Fibroblast of the aortic adventitia (primary cell): ENCODE data around the gene PUSL1. TPM values are rescaled to one million over a fixed set of nuclear protein-coding genes. Genes with fewer than 3 reads are reported as not detected.

ENCODE experiments used
- DNase-seq: peaks from one replicate; pipeline ENCODE4 v3.0.0-alpha.2; 2010; ENCODE audit warnings: low read depth
- H3K4me3 ChIP-seq: 2 replicates; pipeline ENCODE4 v1.5.1; 2011; ENCODE audit warnings: low read depth, mild to moderate bottlenecking, control low read depth, low read length, moderate library complexity
- total RNA-seq: library from RNA; depleted of rRNA; stranded (reverse); fragments of >200 nt; gene quantifications from 2 replicates; pipeline ENCODE4 v1.2.3, GENCODE V29; 2012; ENCODE audit warnings: low replicate concordance
- TF ChIP-seq, protein P1 (sequence below): IDR thresholded peaks from 2 replicates; pipeline ENCODE4 v1.5.1; 2011; ENCODE audit warnings: mild to moderate bottlenecking, low read length, control low read depth, inconsistent platforms; ENCODE audit not compliant: insufficient read depth

PUSL1 gene
- total RNA-seq, 1 donor, result 25.9 TPM

DNA sequence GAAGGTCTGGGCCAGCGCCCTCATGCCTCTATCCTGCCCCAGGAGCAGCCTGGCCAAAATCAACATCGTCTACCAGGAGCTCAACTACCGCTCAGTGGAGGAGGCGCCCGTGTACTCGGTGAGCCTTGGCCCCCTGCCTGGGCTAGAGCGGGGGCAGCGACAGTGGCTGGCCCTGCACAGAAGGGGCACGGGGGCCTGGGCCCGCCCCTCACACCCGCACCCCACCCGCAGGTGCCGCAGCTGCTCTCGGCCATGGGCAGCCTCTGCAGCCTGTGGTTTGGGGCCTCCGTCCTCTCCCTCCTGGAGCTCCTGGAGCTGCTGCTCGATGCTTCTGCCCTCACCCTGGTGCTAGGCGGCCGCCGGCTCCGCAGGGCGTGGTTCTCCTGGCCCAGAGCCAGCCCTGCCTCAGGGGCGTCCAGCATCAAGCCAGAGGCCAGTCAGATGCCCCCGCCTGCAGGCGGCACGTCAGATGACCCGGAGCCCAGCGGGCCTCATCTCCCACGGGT, 17.3 kb upstream of the PUSL1 start:
- no peak overlapping the region for H3K4me3 ChIP-seq
- TF ChIP-seq, protein P1, sequence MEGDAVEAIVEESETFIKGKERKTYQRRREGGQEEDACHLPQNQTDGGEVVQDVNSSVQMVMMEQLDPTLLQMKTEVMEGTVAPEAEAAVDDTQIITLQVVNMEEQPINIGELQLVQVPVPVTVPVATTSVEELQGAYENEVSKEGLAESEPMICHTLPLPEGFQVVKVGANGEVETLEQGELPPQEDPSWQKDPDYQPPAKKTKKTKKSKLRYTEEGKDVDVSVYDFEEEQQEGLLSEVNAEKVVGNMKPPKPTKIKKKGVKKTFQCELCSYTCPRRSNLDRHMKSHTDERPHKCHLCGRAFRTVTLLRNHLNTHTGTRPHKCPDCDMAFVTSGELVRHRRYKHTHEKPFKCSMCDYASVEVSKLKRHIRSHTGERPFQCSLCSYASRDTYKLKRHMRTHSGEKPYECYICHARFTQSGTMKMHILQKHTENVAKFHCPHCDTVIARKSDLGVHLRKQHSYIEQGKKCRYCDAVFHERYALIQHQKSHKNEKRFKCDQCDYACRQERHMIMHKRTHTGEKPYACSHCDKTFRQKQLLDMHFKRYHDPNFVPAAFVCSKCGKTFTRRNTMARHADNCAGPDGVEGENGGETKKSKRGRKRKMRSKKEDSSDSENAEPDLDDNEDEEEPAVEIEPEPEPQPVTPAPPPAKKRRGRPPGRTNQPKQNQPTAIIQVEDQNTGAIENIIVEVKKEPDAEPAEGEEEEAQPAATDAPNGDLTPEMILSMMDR, result no peak
- peak; percentile 41 for DNase-seq

DNA sequence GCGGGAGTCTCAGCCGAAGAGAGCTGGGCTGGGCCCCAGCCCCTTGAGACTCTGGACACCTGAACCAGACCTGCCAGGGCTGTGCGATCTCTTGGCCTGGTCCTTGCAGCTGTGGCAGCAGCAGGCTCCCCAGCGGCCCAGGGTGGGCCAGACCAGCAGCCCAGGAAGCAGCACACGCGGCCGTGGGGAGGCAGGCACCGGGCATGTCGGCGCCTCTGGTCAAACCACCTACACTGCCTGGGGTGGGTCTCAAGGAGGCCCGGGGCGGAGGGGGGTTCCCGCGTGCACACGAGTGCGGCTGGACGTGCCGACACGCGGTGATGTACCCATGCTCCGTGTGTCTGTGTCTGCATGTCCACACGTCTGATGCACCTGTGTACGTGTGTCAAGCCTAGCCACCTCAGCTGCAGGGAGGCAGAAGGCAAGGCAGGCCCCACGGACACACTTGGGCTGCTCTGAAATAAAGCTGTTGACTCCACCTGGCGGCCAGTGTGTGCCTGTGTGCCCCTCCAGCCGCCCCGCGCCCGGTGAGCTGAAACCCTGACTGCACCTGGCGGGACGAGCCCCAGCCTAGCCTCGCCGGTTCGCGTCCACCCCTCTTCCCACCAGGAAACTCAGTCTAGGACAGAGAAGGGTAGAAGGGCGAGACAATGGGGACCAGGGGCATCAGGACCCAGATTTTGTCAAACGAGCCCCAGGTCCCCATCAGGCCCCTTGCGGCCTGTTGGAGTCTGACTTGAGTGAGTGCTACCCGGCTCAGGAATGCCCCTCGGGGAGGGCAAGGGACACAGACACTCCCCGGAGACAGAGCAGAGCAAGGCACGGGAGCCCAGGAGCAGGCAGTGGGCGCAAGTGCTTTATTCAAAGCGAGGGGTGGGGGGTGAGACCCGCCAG, 16.6 kb upstream of the PUSL1 start:
- peak; percentile 60 for DNase-seq
- no peak overlapping the region for H3K4me3 ChIP-seq
- TF ChIP-seq, protein P1, result peak; percentile 65

DNA sequence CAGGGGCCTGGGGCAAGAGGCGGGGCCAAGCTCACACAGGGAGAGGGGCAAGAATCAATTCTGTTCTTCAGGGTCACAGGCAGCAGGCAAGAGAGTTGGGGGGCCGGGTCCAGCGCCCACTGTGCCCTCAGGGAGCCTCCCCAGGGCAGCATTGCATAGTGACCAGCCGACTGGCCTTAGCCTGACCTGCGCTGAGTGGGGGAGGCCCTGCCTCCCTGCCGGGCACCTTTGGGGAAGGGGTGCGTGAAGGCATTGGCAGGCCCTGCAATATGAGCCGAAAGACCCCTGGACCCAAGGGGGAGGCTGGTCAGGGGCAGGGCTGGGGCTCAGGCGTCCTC, 16.0 kb upstream of the PUSL1 start:
- TF ChIP-seq, protein P1, result no peak
- no peak overlapping the region for H3K4me3 ChIP-seq

GRCh38 chr1:1292851-1293250, 15.5 kb upstream of the PUSL1 start:
- TF ChIP-seq, protein P1, result no peak
- no peak for DNase-seq
- no peak overlapping the region for H3K4me3 ChIP-seq

More for the DNA sequence above, 16.0 kb upstream of the PUSL1 start:
- no peak for DNase-seq

- no peak overlapping the region for H3K4me3 ChIP-seq
- DNase-seq, result no peak
- TF ChIP-seq, protein P1, result no peak
These were observed 14.8 kb upstream of the PUSL1 start for GRCh38 chr1:1293263-1294249.

DNA sequence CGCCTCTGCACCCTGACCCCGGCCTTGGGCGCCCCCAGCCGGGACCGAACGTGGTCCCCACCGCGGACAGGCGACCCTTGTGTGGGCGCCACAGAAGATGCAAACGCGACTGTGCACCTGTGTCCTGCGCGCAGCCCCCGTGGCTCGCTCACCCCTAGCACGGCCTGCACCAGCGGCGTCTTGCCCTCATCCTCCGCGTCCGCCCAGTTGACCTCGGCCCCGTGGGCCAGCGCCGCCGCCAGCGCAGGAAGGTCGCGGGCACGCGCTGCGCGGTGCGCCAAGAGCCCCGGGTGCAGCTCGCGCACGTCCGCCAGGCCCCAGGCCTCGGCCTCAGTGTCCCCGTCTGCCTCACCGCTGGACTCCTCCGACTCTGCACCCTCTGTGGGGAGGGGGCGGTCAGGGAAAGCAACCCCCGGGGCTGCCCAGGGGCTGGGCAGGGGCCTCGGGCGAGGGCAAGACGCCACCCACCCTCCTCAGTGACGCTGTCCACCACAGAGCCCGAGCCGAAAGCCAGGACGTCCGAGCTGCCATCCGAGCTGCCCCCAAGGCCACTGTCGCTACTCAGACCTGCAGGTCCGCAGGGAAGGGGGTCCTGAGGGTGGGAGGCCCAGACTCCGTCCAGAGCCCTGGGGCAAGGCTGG, 14.0 kb upstream of the PUSL1 start:
- TF ChIP-seq, protein P1, result no peak
- H3K4me3 ChIP-seq, result no peak overlapping the region
- DNase-seq, result no peak
